ENCODE data around the gene ATF6B.
"Not testable (repeated sequence)": the region's sequence is repeated elsewhere in the genome, so short reads cannot be mapped to it uniquely, and the experiment has no call there.

The ATF6B gene

GRCh38 chr6:32081168-32081990 is 46.7 kb downstream of the ATF6B start:
- DNase-seq (ENCODE audit: low spot score): no peak

- no peak for DNase-seq (ENCODE audit: low spot score)
Measured at GRCh38 chr6:32079566-32080290, 48.3 kb downstream of the ATF6B start.

DNA sequence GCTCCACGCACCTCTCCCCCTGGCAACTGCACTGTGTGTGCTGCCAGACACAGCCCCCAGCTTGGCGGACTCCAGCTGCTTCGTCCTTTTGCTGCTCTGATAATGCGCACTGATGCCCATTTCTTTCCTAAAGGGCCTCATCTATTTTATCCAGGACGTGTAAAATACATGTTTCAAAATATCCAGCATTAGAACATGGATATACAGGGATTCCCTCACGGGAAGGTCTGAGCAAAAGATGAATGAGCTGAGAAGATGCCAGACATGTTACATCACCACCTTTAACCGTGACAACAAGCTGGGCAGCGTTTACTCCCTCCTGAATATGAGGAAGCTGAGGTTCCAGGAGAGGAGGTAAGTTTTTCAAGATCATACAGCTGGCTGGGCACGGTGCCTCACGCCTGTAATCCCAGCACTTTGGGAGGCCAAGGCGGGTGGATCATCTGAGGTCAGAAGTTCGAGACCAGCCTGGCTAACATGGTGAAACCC is 51.7 kb downstream of the ATF6B start:
- DNase-seq (ENCODE audit: low spot score): no peak

DNA sequence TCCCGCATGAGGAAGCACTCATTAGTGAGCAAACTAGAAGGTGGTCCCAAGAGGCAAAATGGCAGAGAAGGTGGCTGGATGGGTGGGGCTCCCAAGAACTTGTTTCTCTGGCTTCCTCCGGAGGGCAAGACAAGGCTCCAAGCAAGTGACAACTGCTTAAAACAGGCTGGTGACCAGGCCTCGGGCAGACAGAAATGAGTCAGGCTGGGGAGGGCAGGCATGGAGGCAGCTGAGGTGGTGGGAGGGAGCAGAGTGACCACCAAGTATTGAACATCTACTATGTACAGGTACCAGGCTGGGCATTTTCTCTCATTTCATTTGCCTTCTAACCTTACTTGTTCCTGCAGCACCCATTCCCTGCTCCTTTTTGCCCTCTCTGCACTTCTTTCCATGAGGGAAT is 52.3 kb downstream of the ATF6B start:
- DNase-seq (ENCODE audit: low spot score): no peak

GRCh38 chr6:32074996-32075532 is 53.0 kb downstream of the ATF6B start:
- no peak for DNase-seq (ENCODE audit: low spot score)

DNA sequence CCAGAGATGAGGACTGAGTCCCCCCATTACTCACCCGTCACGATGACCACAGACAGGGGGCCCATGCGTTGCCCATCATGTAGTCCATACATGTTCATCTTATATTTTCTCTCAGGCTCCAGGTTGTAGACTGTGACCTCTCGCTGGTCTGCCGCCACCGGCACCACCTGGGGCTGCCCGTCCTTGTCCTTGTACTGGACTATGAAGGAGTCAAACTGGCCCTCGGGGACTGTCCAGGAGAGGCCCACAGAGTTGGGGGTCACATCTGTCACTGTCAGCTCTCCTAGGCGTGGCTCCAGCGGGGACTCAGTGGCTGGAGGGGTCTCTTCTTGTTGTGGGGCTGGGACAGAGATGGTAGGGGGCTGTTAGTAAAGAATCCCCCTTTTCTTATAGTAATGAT is 54.4 kb downstream of the ATF6B start:
- DNase-seq (ENCODE audit: low spot score): no peak

DNA sequence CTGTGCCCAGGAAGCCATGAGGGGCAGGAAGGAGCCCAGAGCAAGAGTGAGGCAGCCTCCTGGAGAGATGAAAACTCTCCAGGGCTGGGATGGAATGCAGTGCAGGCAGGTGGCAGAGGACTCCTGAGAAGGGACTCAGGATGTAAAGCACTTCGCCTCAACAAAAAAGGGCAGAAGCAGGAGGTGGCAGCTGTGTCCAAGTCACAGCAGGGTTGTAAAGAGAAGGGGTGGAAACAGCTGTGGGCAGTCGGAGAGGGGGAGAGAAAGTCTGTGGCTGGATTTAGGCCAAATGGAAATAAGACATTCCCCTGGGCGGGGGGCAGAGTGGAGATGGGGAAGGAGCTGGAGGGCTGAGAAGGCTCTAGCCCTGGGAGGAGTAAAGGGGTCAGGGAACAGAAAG is 54.9 kb downstream of the ATF6B start:
- DNase-seq (ENCODE audit: low spot score): no peak

DNA sequence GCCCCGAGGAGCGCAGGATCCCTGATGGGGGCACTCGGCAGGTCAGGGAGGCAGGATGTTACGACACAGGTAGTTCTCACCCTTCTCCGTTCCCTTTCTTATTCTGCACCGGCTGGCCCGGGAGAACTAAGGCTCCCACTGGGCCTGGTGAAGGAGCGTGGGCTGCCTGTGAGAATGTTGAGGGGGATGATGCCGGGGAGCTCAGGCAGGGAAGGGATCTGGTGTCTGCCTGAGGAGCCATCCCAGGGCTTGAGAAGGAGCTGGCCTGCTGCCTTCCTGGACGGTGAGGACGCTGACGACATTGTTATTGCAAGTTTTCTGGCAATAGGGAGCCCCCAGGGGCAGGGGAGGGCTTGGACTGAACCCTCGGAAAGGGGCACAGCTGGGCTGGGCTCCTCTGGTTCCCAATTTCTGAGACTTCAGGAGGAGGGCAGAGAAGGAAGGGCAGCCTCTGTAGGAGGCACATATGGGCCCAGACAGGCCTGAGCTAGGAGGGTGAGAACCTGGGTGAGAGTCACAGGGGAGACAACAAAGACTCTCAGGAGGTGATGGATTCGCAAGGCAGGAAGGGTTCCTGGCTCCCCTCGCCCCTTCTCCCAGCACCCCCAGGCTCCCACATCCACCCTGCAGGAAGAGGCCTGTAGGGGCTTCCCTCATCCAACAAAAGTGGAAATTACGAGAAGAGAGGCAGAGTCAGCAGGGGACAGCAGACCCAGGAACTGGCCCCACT is 57.1 kb downstream of the ATF6B start:
- no peak for DNase-seq (ENCODE audit: low spot score)

- no peak for DNase-seq (ENCODE audit: low spot score)
Measured at GRCh38 chr6:32069878-32070515, 58.0 kb downstream of the ATF6B start.

DNA sequence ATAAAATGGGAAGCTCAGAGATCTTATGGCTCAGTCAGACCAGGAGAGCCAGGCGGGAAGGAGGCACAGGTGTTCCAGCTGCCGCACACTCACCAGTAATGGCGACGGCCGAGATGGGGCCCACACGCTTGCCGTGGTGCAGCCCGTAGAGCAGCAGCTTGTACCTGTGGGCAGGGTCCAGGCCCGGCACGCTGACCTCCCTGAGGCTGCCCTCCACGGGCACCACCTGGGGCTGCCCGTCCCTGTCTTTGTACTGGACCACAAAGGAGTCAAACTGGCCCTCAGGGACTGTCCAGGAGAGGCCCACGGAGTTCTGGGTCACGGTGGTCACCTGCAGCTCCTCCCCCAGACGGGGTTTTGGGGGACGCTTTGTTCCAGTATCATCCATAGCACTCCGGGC is 58.6 kb downstream of the ATF6B start:
- no peak for DNase-seq (ENCODE audit: low spot score)

DNA sequence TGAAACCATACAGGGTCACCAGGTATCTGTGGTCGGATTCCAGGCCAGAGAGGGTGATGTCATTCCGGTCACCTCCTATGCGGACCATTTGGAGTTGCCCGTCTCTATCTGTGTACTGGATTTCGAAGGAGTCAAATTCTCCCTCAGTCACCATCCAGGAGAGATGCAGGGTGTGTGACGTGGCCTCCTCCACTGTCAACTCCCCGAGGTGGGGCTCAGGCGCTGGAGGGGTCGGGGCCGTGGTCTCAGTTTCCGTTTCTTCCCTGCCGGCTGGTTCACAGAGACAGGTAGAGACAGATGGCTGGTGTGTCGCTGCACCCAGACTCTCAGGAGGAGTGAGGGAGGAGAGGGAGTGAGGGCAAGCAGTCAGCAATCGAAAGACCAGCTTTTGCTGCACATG is 59.2 kb downstream of the ATF6B start:
- no peak for DNase-seq (ENCODE audit: low spot score)

GRCh38 chr6:32068315-32068714 is 59.7 kb downstream of the ATF6B start:
- not testable (repeated sequence) for DNase-seq (ENCODE audit: low spot score)

DNA sequence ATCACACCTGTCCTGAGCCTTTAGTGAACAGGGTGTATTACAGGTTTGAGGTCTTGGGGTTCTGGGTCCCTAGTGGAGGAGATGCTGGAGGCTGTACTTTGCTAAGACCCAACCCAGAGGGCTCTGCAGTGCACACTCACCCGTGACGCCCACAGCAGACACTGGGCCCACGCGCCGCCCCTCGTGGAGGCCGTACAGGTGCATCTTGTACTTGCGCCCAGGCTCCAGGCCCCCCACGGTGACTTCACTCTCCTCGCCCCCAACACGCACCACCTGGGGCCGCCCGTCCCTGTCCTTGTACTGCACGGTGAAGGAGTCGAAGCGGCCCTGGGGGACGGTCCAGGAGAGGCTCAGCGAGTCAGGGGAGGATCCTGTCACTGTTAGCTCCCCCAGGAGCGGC is 60.5 kb downstream of the ATF6B start:
- not testable (repeated sequence) for DNase-seq (ENCODE audit: low spot score)

Data from CD4-positive, alpha-beta T cell treated with Interleukin-2 at 100 ng/mL for 4 hours (primary cell).